Motor neuron (in vitro differentiated cells): ENCODE results near the gene TSTD1. TPM values are rescaled to one million over a fixed set of nuclear protein-coding genes. Genes with fewer than 3 reads are reported as not detected.
"Not testable (repeated sequence)": the region's sequence is repeated elsewhere in the genome, so short reads cannot be mapped to it uniquely, and the experiment has no call there.

Experiments used
- ATAC-seq, 8 experiments: fragments of 200-7000 bp; cut with Tn5 transposase; replicated peaks in 6 of 8; 2 replicates each; pipeline ENCODE4 v1.8.0; 2021; ENCODE audit warnings: mild to moderate bottlenecking in 8 of 8, moderate library complexity in 8 of 8
- H3K27ac ChIP-seq, 2 donors: fragments of 250-450 bp; sonication (Bioruptor Pico); 2 replicates each; pipeline ENCODE4 v1.9.0; 2021; ENCODE audit warnings: antibody characterized with exemption in 2 of 2, mild to moderate bottlenecking in 2 of 2, moderate library complexity in 1 of 2
- H3K4me1 ChIP-seq, 2 donors: fragments of 250-450 bp; sonication (Bioruptor Pico); replicated peaks in 1 of 2; 2 replicates each; pipeline ENCODE4 v1.6.1; 2021; ENCODE audit warnings: antibody characterized with exemption in 2 of 2, mild to moderate bottlenecking in 2 of 2, moderate library complexity in 1 of 2
- H3K4me3 ChIP-seq, 5 donors: fragments of 250-450 bp; sonication (Bioruptor Pico); 2 replicates each; pipeline ENCODE4 v1.9.0; 2021; ENCODE audit warnings: antibody characterized with exemption in 5 of 5, mild to moderate bottlenecking in 5 of 5, moderate library complexity in 4 of 5
- WGBS, 10 experiments: fragments of 450-650 bp; shearing (Covaris generic); methylation state at CpG; one replicate each; pipeline ENCODE4 v1.0.0; 2022; 5-methylcytosine and 5-hydroxymethylcytosine counted together
- in situ Hi-C, 9 experiments: fragments of 400-800 bp; cut with MboI; loops; one replicate each; pipeline ENCODE4 v1.15.0; 2021; ENCODE audit warnings: low sequenced_read_pairs in 9 of 9, low pct_unique_long_range_greater_than_20kb in 2 of 9; ENCODE audit not compliant: unreplicated experiment in 9 of 9
- total RNA-seq, 8 experiments: library from RNA; unstranded; fragments of 300-600 nt; gene quantifications; 2 replicates each; pipeline versions ENCODE4 v1.2.3 to v1.2.4, GENCODE V29; 2022

The TSTD1 gene
- total RNA-seq, 8 experiments from 2014 or later: 0.46 to 13.4 (median 1.9) TPM; not detected in 2

DNA sequence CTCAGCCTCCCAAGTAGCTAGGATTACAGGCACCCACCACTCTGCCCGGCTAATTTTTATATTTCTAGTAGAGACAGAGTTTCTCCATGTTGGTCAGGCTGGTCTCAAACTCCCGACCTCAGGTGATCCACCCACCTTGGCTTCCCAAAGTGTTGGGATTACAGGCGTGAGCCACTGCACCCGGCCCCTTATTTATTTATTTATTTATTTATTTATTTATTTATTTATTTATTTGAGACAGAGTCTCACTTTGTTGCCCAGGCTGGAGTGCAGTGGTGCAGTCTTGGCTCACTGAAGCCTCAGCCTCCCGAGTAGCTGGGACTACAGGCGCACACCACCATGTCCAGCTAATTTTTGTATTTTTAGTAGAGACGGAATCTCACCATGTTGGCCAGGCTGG, 26.9 kb upstream of the TSTD1 start:
- in situ Hi-C loops, H3K27ac ChIP-seq, H3K4me3 ChIP-seq, ATAC-seq, H3K4me1 ChIP-seq: not testable (repeated sequence)
- WGBS, 10 experiments: 56 to 100% (median 90%) methylated on average over 2 to 7 of the region's 7 CpGs; no CpG with 5 or more reads in 1 of the 10 experiments

GRCh38 chr1:161063936-161064335, 25.2 kb upstream of the TSTD1 start:
- 40 to 100% (median 66%) methylated on average over 1 to 6 of the region's 6 CpGs for WGBS, 10 experiments
- in situ Hi-C loops, ATAC-seq, H3K4me3 ChIP-seq, H3K4me1 ChIP-seq, H3K27ac ChIP-seq: not testable (repeated sequence)

DNA sequence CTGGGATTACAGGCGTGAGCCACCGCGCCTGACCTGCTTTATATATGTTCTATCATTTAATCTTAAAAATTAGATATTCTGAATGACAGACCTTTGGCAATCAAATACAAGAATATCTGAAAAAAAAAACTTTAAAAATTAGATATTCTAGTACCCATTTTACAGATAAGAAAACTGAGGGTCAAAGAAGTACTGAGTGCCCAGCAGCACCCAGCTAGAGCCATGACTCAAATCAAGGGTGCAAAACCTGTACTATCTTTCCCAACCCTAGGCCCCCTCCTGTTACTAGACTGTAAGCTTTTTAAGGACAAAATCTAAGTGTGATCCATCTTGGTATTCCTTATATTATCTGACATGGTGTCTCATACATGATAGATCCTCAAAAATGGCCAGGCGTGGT, 22.7 kb upstream of the TSTD1 start:
- in situ Hi-C loops: no loop called here
- 40 to 100% (median 95%) methylated on average over 1 to 4 of the region's 4 CpGs; no CpG with 5 or more reads in 4 of the 10 experiments for WGBS, 10 experiments
- ATAC-seq: no peak
- no peak overlapping the region for H3K27ac ChIP-seq
- H3K4me1 ChIP-seq: no peaks in the 10 kb centered on the region
- H3K4me3 ChIP-seq: no peak overlapping the region

DNA sequence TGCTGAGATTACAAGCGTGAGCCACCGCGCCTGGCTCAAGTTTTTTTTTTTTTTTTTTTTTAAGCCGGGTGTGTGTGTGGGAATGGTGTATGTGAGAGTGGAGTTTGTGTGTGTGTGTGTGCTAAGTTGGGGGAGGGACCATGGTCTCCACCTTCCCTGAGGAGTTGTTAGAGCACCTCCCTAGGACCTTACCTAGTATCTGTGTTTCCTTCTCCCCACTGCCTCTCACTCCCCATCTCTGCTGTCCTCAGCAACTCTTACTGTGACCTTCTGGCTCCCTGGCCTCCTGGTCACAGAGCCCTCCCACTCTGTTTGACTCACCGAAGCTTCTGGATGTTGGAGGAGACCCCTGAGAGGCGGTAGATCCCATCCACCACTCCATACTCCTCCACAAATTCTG, 20.5 kb upstream of the TSTD1 start:
- no peak overlapping the region for H3K27ac ChIP-seq
- ATAC-seq: no peak
- in situ Hi-C loops: no loop called here
- no peak overlapping the region for H3K4me3 ChIP-seq
- WGBS, 10 experiments: 40 to 100% (median 84%) methylated on average over 1 to 6 of the region's 6 CpGs; no CpG with 5 or more reads in 4 of the 10 experiments
- no peaks in the 10 kb centered on the region for H3K4me1 ChIP-seq

DNA sequence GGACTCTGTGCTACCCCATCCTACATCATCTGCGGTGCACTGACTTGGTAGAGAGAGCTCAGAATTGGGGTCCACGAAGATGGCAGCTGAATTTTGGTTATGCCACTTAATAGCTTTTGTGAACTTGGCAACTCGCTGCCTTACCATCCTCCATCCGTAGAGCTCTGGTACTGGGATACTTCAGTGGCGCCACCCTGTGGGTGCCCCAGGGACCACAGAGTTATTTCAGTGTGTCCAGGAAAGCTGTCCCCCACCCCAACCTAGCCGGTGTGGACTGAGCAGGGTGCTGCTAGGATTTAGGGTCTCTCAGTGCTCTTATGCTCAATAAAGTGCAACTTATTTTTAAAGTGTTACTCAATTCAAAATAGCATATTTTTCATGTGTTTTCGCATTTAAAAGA, 16.0 kb upstream of the TSTD1 start:
- Histone ChIP-seq H3K4me3 (no peak overlapping the region), H3K4me1 (no peaks in the 10 kb centered on the region), H3K27ac (no peak overlapping the region)
- 43 to 100% (median 81%) methylated on average over 1 to 7 of the region's 7 CpGs; no CpG with 5 or more reads in 2 of the 10 experiments for WGBS, 10 experiments
- no peak for ATAC-seq
- in situ Hi-C loops: no loop called here

DNA sequence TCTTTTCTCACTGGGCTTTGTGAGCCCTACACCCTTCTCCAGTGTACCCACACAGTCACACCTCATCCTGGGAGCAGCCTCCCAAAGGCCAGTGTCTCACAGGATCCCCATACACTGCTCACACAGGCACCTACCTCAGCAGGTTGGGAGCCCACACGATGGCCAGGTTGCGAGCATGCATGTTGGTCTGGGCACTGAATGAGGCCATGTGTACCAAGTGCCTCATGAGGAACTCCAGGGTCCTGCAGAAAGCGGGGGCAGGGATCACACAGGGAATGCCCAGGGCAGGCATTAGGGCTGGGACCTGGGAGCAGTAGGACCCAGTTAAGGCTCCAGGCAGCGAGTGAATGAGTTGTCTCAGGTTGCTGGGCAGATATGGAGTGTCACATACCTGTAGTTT, 15.5 kb upstream of the TSTD1 start:
- ATAC-seq: no peak
- no peak overlapping the region for H3K4me3 ChIP-seq
- H3K4me1 ChIP-seq: no peaks in the 10 kb centered on the region
- 78 to 100% (median 90%) methylated on average over 1 to 4 of the region's 4 CpGs; no CpG with 5 or more reads in 5 of the 10 experiments for WGBS, 10 experiments
- H3K27ac ChIP-seq: no peak overlapping the region
- in situ Hi-C loops: no loop called here

DNA sequence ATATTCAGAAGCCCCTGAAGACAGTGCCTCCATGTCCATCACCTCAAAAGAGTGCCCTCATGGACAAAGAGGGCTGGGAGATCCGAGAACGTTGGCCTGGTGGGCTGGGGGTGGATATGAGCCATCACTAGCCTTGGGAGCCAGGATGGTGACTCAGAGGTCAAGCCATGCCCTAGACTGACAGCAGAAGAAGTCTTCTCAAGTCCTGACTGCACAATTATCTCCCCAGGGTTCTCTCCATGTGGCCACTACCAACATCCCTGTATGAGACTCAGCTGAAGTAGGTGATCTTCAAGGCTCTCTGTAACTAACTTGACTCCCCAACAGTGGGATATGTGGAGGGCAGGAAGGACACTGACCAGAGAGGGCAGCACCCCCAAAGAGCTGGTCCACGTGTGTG, 14.1 kb upstream of the TSTD1 start:
- in situ Hi-C loops: no loop called here
- H3K4me3 ChIP-seq: no peak overlapping the region
- no peak for ATAC-seq

GRCh38 chr1:161051219-161051618, 12.5 kb upstream of the TSTD1 start:
- in situ Hi-C loops: no loop called here
- peaks cover 3 to 6% of the 10 kb centered on the region in 2 donors for H3K4me1 ChIP-seq
- WGBS, 10 experiments: 40 to 90% (median 80%) methylated on average over 1 to 2 of the region's 10 CpGs; no CpG with 5 or more reads in 7 of the 10 experiments
- no peak overlapping the region for H3K27ac ChIP-seq
- no peak for ATAC-seq
- H3K4me3 ChIP-seq: no peak overlapping the region

More for the DNA sequence above, 14.1 kb upstream of the TSTD1 start:
- Histone ChIP-seq H3K4me1 (no peaks in the 10 kb centered on the region), H3K27ac (no peak overlapping the region)
- WGBS, 10 experiments: 61 to 100% (median 70%) methylated on average over 1 to 3 of the region's 3 CpGs; no CpG with 5 or more reads in 7 of the 10 experiments

DNA sequence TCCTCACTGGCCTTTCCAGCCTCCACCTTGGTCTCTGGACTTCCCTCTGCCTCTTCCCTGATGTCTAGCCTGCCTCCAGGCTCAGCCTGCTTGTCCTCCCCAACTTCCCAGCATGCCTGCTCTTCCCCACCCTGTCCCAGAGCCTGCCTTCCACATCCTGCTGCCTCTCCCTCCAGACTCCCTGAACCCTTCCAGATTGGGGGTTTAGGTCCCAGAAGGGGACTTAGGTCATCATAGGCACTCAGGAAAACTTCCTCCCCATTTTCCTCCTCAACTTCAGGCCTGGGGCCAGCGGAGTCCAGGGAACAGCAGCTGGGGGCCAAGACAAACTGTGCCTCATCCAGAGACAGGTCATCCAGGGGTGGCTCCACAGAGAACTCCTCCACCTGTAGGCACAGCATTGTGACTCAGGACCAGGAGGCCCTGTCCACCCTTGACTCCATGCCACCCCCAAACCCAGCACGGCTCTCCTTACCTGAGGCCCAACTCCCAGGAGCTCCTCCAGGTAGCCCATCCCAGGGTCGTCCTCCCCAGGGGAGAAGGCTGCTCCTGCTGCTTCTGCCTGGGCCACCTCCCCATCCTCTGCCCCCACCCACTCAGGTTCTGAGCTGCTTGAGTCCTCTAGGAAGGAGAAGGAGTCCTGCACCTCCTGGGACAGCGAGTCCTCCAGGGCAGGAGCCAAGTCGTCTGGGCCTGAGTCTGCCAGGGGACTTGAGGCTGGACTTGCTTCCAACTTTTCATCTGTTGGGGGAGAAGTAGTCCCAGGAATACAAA, 10.4 kb upstream of the TSTD1 start:
- 60 to 100% (median 90%) methylated on average over 1 to 4 of the region's 5 CpGs; no CpG with 5 or more reads in 3 of the 10 experiments for WGBS, 10 experiments
- ATAC-seq: no peak
- Histone ChIP-seq H3K27ac (no peak overlapping the region), H3K4me3 (no peak overlapping the region), H3K4me1 (peaks cover 7 to 10% of the 10 kb centered on the region in 2 donors)
- in situ Hi-C loops: loop anchor here in 1 of 9 experiments (25.0 kb wide), 1 partner anchor 88 kb away; the partner anchor contains the start of gene DEDD

DNA sequence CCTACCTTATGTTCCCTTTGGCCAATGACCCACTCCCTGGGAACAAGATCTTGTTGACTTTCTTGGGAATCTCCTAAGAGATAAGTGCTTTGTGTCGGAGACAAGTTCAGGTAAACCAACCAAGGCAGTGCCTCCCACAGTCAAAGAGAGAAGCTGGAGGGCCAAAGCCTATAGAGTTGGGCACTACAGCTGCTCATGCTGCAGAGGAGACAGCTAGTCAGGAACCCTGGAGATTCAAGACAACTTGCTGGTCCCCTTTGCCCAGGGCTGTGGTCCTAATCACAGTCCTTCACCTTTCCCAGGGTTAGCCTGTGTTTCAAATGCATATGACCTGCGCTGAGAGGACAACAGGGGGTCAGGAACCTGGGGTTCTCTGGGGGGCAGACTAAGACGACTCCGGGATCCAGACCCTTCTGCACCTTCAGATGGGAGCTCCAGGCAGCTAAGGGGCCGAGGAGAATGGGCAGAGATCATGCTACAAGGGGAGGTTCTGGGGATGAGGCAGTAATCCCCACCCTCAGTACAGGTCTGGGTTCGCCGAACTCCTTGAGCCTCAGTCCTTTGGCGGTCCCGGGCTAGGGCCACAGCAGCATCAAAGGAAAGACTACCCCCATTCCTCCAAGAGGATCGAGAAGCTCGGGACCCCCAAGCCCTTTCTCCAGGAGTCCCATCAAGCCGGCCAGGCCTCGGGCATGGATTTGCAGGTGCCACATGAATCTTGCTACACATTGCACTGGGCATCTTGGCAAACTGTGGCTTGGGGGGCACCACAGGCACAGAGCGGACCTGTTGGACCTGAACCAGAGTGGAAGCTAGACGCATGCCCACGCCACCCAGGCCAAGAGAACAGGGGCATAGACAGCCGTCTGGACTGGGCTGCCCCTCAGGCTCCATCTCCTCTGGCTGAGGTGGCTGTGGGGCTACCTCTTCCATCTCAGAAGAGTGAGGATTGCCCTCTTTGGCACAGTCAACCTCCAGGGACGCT, 9.0 kb upstream of the TSTD1 start:
- Histone ChIP-seq H3K4me1 (peaks cover 9 to 15% of the 10 kb centered on the region in 2 donors), H3K4me3 (no peak overlapping the region), H3K27ac (no peak overlapping the region)
- in situ Hi-C loops: loop anchor here in 1 of 9 experiments (25.0 kb wide), 1 partner anchor 90 kb away; the partner anchor contains the start of gene DEDD
- WGBS, 10 experiments: 71 to 100% (median 98%) methylated on average over 1 to 13 of the region's 18 CpGs; no CpG with 5 or more reads in 2 of the 10 experiments
- no peak for ATAC-seq

GRCh38 chr1:161046605-161047228, 8.0 kb upstream of the TSTD1 start:
- Histone ChIP-seq H3K27ac (peak overlapping the region; percentile 98 to 99), H3K4me1 (peaks cover 9 to 15% of the 10 kb centered on the region in 2 donors), H3K4me3 (peak overlapping the region; percentile 61 to 81 (median 62))
- in situ Hi-C loops: loop anchor here in 1 of 9 experiments (25.0 kb wide), 1 partner anchor 91 kb away; the partner anchor contains the start of gene DEDD
- 30 to 100% (median 71%) methylated on average over 1 to 2 of the region's 2 CpGs; no CpG with 5 or more reads in 2 of the 10 experiments for WGBS, 10 experiments
- ATAC-seq: no peak
